Esophagus muscularis mucosa (tissue), 4 donors: Measurements from ENCODE around the gene UBE4B.
"Not testable (repeated sequence)": the region's sequence is repeated elsewhere in the genome, so short reads cannot be mapped to it uniquely, and the experiment has no call there.

Experiments used
- EP300 ChIP-seq: sonication (generic); formaldehyde crosslinking; IDR thresholded peaks from one replicate; pipeline ENCODE4 v1.6.1; 2017; ENCODE audit warnings: antibody characterized with exemption
- POLR2A ChIP-seq: fragments of 450-650 bp; IDR thresholded peaks from one replicate; pipeline ENCODE4 v1.6.1; 2017; ENCODE audit warnings: antibody characterized with exemption, moderate library complexity, mild to moderate bottlenecking, low read depth
- POLR2AphosphoS5 ChIP-seq, 2 donors: sonication (generic); formaldehyde crosslinking; IDR thresholded peaks; one replicate each; pipeline ENCODE4 v1.6.1; 2017; ENCODE audit warnings: antibody characterized with exemption in 2 of 2
- TF ChIP-seq, protein P1 (sequence below), 3 experiments: fragments of 200-600 bp in 2 of 3; fragments of 450-650 bp in 1 of 3; sonication (generic) in 2 of 3; IDR thresholded peaks; one replicate each; pipeline ENCODE4 v1.5.1; 2017 to 2019; ENCODE audit warnings: antibody characterized with exemption in 3 of 3, mild to moderate bottlenecking in 2 of 3, moderate library complexity in 1 of 3

GRCh38 chr1:10020678-10021077 is 12.1 kb upstream of the UBE4B start:
- TF ChIP-seq, protein P1, sequence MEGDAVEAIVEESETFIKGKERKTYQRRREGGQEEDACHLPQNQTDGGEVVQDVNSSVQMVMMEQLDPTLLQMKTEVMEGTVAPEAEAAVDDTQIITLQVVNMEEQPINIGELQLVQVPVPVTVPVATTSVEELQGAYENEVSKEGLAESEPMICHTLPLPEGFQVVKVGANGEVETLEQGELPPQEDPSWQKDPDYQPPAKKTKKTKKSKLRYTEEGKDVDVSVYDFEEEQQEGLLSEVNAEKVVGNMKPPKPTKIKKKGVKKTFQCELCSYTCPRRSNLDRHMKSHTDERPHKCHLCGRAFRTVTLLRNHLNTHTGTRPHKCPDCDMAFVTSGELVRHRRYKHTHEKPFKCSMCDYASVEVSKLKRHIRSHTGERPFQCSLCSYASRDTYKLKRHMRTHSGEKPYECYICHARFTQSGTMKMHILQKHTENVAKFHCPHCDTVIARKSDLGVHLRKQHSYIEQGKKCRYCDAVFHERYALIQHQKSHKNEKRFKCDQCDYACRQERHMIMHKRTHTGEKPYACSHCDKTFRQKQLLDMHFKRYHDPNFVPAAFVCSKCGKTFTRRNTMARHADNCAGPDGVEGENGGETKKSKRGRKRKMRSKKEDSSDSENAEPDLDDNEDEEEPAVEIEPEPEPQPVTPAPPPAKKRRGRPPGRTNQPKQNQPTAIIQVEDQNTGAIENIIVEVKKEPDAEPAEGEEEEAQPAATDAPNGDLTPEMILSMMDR (IDR thresholded peaks at IDR 0.05): not testable (repeated sequence)
- not testable (repeated sequence) for TF ChIP-seq POLR2A; EP300; POLR2AphosphoS5 (IDR thresholded peaks at IDR 0.05)
